Keratinocyte (primary cell): ENCODE data around the gene PSME4. TPM values are rescaled to one million over a fixed set of nuclear protein-coding genes. Genes with fewer than 3 reads are reported as not detected.

Experiments
- DNase-seq: peaks from one replicate; pipeline ENCODE4 v3.0.0-alpha.2; 2011; ENCODE audit warnings: low read depth, missing footprints, low spot score
- FAIRE-seq: peaks from 2 replicates; lab custom pipeline; 2011; peaks lifted over from hg19 to GRCh38; lab: Jason Lieb, UNC
- H2AFZ ChIP-seq: 2 replicates; pipeline ENCODE4 v1.6.0; 2012; ENCODE audit warnings: low read length, control low read depth, inconsistent platforms; ENCODE audit not compliant: control insufficient read depth
- H3K27ac ChIP-seq: 2 replicates; pipeline ENCODE4 v1.5.1; 2011; ENCODE audit warnings: low read length; ENCODE audit not compliant: control insufficient read depth, insufficient read depth
- H3K27me3 ChIP-seq: 3 replicates; pipeline ENCODE4 v1.6.0; 2011; ENCODE audit warnings: low read length; ENCODE audit not compliant: control insufficient read depth, insufficient read depth; ENCODE audit errors: extremely low read depth
- H3K36me3 ChIP-seq, 2 experiments: 2 replicates in 1 of 2; 3 replicates in 1 of 2; pipeline ENCODE4 v1.5.1; 2011; ENCODE audit warnings: low read length in 2 of 2, mild to moderate bottlenecking in 1 of 2; ENCODE audit not compliant: control insufficient read depth in 2 of 2, insufficient read depth in 2 of 2; ENCODE audit errors: extremely low read depth in 1 of 2
- H3K4me1 ChIP-seq: 3 replicates; pipeline ENCODE4 v1.5.1; 2011; ENCODE audit warnings: low read length; ENCODE audit not compliant: control insufficient read depth, insufficient read depth; ENCODE audit errors: extremely low read depth
- H3K4me2 ChIP-seq: 3 replicates; pipeline ENCODE4 v1.6.0; 2011; ENCODE audit warnings: low read depth, low read length; ENCODE audit not compliant: control insufficient read depth, insufficient read depth; ENCODE audit errors: extremely low read depth
- H3K4me3 ChIP-seq, 3 experiments: fragments of 200-600 bp in 1 of 3; sonication (generic) in 1 of 3; 2 replicates in 2 of 3; 3 replicates in 1 of 3; pipeline ENCODE4 v1.5.1; 2011 to 2016; ENCODE audit warnings: low read length in 3 of 3, mild to moderate bottlenecking in 3 of 3, control low read depth in 2 of 3, inconsistent platforms in 1 of 3, low read depth in 1 of 3, mixed read lengths in 1 of 3, mixed run types in 1 of 3, moderate library complexity in 1 of 3; ENCODE audit not compliant: control insufficient read depth in 2 of 3, insufficient read depth in 2 of 3; ENCODE audit errors: extremely low read depth in 1 of 3
- H3K79me2 ChIP-seq: 2 replicates; pipeline ENCODE4 v1.6.0; 2012; ENCODE audit warnings: low read length; ENCODE audit not compliant: control insufficient read depth, insufficient read depth
- H3K9ac ChIP-seq: 3 replicates; pipeline ENCODE4 v1.6.0; 2011; ENCODE audit warnings: low read length; ENCODE audit not compliant: control insufficient read depth, insufficient read depth; ENCODE audit errors: extremely low read depth
- H3K9me1 ChIP-seq: 3 replicates; pipeline ENCODE4 v1.6.0; 2011; ENCODE audit warnings: low read length; ENCODE audit not compliant: control insufficient read depth, insufficient read depth; ENCODE audit errors: extremely low read depth
- H3K9me3 ChIP-seq: 2 replicates; pipeline ENCODE4 v1.5.1; 2012; ENCODE audit warnings: low read depth, low read length; ENCODE audit not compliant: control insufficient read depth
- H4K20me1 ChIP-seq: 3 replicates; pipeline ENCODE4 v1.6.0; 2011; ENCODE audit warnings: low read length; ENCODE audit not compliant: control insufficient read depth, insufficient read depth; ENCODE audit errors: extremely low read depth
- CTCF ChIP-seq, 3 experiments: IDR thresholded peaks in 1 of 3; conservative IDR thresholded peaks in 1 of 3; optimal IDR thresholded peaks in 1 of 3; 2 replicates in 2 of 3; 3 replicates in 1 of 3; pipeline versions ENCODE3 to v1.5.1; 2011; ENCODE audit warnings: low read length in 3 of 3, mild to moderate bottlenecking in 3 of 3, moderate library complexity in 2 of 3, control low read depth in 1 of 3, inconsistent platforms in 1 of 3; ENCODE audit not compliant: insufficient read depth in 2 of 3; ENCODE audit errors: extremely low read depth in 1 of 3
- EZH2 ChIP-seq: IDR thresholded peaks from one replicate; pipeline ENCODE4 v1.6.1; 2012; ENCODE audit warnings: inconsistent platforms, mild to moderate bottlenecking, low read length, moderate library complexity
- dilution Hi-C: fragments of 300-500 bp; cut with MboI; formaldehyde crosslinking; loops from one replicate; pipeline ENCODE4 v1.7.0; 2020; ENCODE audit warnings: low sequenced_read_pairs; ENCODE audit not compliant: extremely low pct_ligation_motif_present
- polyA plus RNA-seq, 5 experiments: library from polyadenylated mRNA; depleted of rRNA in 3 of 5; stranded (reverse) in 3 of 5; stranded (forward) in 1 of 5; unstranded in 1 of 5; fragments of >200 nt; gene quantifications; 1 replicate in 1 of 5; 2 replicates in 3 of 5; 3 replicates in 1 of 5; pipeline versions ENCODE4 v1.2.1 to v1.2.3, GENCODE V29; 2011 to 2012; ENCODE audit warnings: missing spikeins in 2 of 5, low read depth in 1 of 5, low replicate concordance in 1 of 5

PSME4 gene
- polyA plus RNA-seq, 1 donor (not counting 4 experiments of a cell fraction or from before 2014, with no cell fraction given), result 59.4 TPM

DNA sequence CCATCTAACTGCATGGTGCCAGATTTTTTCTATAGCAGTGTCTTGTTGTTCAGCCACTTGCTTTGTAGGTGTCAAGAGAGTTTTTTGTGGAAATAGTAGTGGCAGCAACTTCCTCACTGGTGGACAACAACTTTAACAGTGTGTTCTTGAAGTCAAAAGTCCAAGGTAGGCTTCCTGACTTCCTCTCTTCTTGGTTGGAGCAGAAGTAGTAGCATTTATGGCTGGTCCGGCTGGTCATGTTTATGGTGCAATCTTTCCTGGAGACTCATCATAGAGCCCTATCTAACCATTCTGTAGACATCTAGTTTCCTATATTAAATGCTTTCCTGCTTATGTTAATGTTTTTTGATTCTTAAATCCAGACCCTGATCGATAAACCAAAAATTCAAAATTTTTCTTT, 122.7 kb downstream of the PSME4 start:
- TF ChIP-seq EZH2 (no peak), CTCF (optimal IDR thresholded peaks at IDR 0.05 in 1 of 3, IDR thresholded peaks at IDR 0.05 in 1 of 3, conservative IDR thresholded peaks at IDR 0.05 in 1 of 3; ENCODE audit: extremely low read depth in 1 of 3, insufficient read depth in 2 of 3, low read length in 3 of 3) (no peak)

GRCh38 chr2:53843595-53843994, 127.2 kb downstream of the PSME4 start:
- dilution Hi-C loops, result no loop called here
- DNase-seq (no peak), FAIRE-seq (no peak)
- TF ChIP-seq EZH2 (no peak), CTCF (optimal IDR thresholded peaks at IDR 0.05 in 1 of 3, IDR thresholded peaks at IDR 0.05 in 1 of 3, conservative IDR thresholded peaks at IDR 0.05 in 1 of 3; ENCODE audit: extremely low read depth in 1 of 3, insufficient read depth in 2 of 3, low read length in 3 of 3) (no peak)
- H3K27me3 ChIP-seq, result no peaks in the 10 kb centered on the region
- no peaks in the 10 kb centered on the region for H3K79me2 ChIP-seq
- H3K9me1 ChIP-seq, result no peaks in the 10 kb centered on the region
- no peaks in the 10 kb centered on the region for H3K4me1 ChIP-seq
- H2AFZ ChIP-seq, result no peak overlapping the region
- no peak overlapping the region for H3K4me3 ChIP-seq
- no peaks in the 10 kb centered on the region for H3K9me3 ChIP-seq
- H3K36me3 ChIP-seq, result peaks cover 0 to 3% of the 10 kb centered on the region in 2 experiments
- H3K27ac ChIP-seq, result no peak overlapping the region
- no peaks in the 10 kb centered on the region for H4K20me1 ChIP-seq
- H3K4me2 ChIP-seq, result no peak overlapping the region
- no peak overlapping the region for H3K9ac ChIP-seq

More for the DNA sequence above, 122.7 kb downstream of the PSME4 start:
- Histone ChIP-seq H3K9ac (no peak overlapping the region), H3K79me2 (no peaks in the 10 kb centered on the region), H3K9me1 (no peaks in the 10 kb centered on the region), H2AFZ (no peak overlapping the region), H3K36me3 (peaks cover 0 to 3% of the 10 kb centered on the region in 2 experiments), H3K27me3 (no peaks in the 10 kb centered on the region), H4K20me1 (no peaks in the 10 kb centered on the region), H3K4me3 (no peak overlapping the region), H3K27ac (no peak overlapping the region), H3K4me2 (no peak overlapping the region), H3K9me3 (no peaks in the 10 kb centered on the region), H3K4me1 (no peaks in the 10 kb centered on the region)
- dilution Hi-C loops, result no loop called here
- no peak for FAIRE-seq
- no peak for DNase-seq
